ENCODE results near the gene PARD6G.

PARD6G gene

GRCh38 chr18:80180778-80181564 lies 66.3 kb downstream of the PARD6G start:
- no peak overlapping the region; the same call in 1 of the 2 replicates for H3K27ac ChIP-seq
- TF ChIP-seq CTCF (conservative IDR thresholded peaks at IDR 0.05) (no peak), ZFX (IDR thresholded peaks at IDR 0.05) (no peak)

- TF ChIP-seq CTCF (conservative IDR thresholded peaks at IDR 0.05) (no peak), ZFX (IDR thresholded peaks at IDR 0.05) (no peak)
- H3K27ac ChIP-seq = no peak overlapping the region
Observed at GRCh38 chr18:80179857-80180558, 67.3 kb downstream of the PARD6G start.

- no peak overlapping the region for H3K27ac ChIP-seq
- TF ChIP-seq ZFX (IDR thresholded peaks at IDR 0.05) (no peak), CTCF (conservative IDR thresholded peaks at IDR 0.05) (no peak)
Observed at GRCh38 chr18:80178935-80179818, 68.1 kb downstream of the PARD6G start.

- TF ChIP-seq ZFX (IDR thresholded peaks at IDR 0.05) = no peak
- TF ChIP-seq CTCF (conservative IDR thresholded peaks at IDR 0.05) = no peak
- H3K27ac ChIP-seq = peak overlapping the region; percentile 11; the same call in 1 of the 2 replicates
Observed at GRCh38 chr18:80177128-80177527, 70.2 kb downstream of the PARD6G start.

- TF ChIP-seq CTCF (conservative IDR thresholded peaks at IDR 0.05) (no peak), ZFX (IDR thresholded peaks at IDR 0.05) (no peak)
- peak overlapping the region; percentile 11 for H3K27ac ChIP-seq
Observed at GRCh38 chr18:80176334-80177073, 70.8 kb downstream of the PARD6G start.

GRCh38 chr18:80175451-80176204 lies 71.7 kb downstream of the PARD6G start:
- TF ChIP-seq CTCF (conservative IDR thresholded peaks at IDR 0.05) (no peak), ZFX (IDR thresholded peaks at IDR 0.05) (no peak)
- no peak overlapping the region for H3K27ac ChIP-seq
